HG02938 (cell line): Measurements from ENCODE around the gene TUBA4B.

Source experiments
- ATAC-seq: cut with Tn5 transposase; IDR thresholded peaks from one replicate; pipeline ENCODE4 v1.9.1; 2021; ENCODE audit warnings: mild to moderate bottlenecking, moderate library complexity; ENCODE audit not compliant: unreplicated experiment

Gene TUBA4B

DNA sequence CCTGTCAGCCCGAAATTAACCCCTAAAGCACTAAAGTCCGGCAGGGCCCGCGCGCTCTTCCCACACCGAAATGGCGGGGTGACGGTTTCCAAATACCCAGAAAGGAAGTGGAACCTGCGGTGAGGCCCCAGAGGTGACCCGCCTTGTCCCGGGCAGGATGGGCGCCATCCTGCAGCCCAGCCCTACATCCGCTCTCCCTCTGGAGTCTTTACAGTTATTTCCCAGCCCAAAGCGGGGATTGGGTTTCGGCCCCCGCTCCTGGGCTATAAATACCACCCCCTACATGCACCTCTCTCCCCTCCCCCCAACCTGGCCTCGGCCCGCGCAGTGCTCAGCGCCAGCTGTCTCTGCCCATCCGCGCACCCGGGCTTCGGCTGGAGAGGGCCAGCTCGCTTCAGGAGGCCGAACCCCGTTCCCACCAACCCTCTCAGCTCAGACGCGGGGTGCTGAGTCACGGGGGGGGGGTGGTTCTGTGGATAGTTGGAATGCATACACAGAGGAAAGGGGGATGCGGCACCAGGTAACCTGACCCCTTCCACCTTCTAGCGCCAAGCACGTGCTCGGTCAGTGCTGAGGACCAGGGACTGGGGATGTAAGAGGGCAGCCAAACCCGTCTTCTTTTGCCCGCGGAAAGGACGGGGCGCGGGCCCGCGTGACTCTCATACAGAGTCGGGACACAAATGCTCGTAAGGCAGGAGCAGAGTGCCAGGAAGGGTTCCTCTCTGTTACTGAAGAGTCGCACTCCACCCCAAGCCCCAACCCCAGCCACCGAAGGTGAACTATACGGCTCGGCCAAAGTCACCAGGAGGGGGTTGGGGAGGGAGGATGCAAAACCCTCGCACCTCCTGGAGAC is at the start of gene TUBA4B:
Gene TUBA4B, plus strand, starts transcription at position 344 of the 853 bp plus-strand sequence. Its CDS starts 165 bp downstream, at position 509.
- ATAC-seq, result peak; percentile 12

DNA sequence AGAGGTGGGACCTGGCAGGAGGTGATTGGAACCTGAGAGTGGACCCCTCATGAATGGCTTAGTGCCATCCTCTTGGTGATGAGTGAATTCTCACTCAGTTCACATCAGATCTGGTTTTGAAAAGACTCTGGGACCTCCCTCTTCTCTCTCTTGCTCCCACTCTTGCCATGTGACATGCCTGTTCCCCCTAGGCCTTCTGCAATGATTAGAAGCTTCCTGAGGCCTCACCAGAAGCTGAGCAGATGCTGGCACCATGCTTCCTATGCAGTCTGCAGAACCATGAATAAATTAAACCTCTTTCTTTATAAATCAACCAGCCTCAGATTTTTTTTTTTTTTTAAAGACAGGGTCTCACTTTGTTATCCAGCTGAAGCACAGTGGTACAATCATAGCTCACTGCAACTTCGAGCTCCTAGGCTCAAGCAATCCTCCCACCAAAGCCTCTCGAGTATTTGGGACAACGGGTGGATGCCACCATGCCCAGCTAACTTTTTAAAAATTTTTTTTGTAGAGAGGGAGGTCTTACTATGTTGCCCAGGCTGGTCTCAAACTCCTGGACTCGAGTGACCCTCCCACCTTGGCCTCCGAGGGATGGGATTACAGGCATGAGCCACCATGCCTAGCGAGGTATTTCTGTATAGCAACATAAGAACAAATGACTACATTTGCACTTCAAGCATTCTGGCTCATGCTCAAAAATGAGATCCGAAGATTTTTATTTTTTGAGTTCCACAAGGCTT is 48.4 kb upstream of the TUBA4B start:
- ATAC-seq, result no peak

DNA sequence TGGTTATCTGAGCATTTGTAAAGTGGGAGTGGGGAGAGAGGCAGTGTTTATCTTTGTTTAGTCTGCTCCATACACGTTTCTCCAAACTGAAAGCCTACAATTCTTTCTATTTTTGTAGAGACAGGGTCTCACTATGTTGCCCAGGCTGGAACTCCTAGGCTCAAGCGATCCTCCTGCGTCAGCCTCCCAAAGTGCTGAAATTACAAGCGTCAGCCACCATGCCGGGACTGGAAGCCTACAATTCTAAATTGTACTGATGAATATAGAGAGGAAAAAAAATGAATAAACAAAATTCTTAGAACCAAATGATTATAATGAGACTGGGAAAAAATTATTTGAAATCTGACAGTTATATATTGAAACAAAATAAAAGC is 47.9 kb upstream of the TUBA4B start:
- no peak for ATAC-seq

DNA sequence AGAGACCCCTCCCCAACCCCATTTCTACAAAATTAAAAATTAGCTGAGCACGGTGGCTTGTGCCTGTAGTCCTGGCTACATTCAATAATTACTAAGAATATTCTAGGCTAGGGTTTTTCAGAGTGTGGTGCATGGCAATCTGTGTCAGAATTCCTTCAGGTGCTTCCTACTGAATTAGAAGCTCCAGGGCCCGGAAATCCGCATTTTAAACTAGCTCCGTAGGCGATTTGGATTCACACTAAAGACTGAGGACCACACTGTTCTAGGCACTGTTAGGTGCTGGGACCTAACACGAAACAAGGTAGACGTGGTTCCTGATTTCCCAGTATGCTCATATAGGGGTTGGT is 47.1 kb upstream of the TUBA4B start:
- no peak for ATAC-seq

DNA sequence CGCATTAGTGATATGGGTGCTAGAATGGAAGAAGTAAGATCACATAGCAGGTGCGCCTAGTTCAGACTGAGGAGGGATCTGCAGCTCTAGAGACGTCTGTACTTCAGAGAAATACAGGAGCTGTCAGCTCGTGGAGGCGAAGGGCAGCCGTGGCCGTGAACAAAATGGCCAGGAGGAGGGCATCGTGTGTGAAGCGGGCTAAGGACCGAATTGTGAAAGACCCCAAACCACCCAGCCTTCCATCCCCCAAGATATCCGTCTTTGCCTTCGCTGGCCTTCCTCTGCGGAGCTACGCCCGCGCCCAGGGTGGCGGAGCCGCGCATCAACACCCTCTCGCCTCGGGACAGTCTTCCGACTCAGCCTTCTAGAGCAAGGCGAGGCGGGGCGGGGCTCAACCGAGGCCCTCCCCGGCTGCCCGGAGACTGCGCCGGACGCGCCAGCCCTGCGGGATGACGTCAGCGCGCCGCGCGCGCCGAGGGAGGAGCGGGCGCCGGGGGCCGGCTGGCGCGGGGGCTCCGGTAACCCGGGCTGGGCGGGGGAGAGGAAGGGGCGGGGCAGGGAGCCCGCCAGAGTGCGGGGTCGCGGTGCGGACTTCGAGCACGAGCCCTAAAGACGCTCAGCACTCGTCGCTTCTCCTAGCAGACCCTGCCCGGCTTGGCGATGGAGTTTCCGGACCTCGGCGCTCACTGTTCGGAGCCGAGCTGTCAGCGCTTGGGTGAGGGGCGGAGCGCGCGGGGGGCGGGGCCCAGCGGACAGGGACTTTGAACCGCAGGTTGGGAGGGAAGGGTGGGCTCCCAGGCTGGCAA is 46.5 kb upstream of the TUBA4B start, which contains the start of gene ZFAND2B:
Gene ZFAND2B, plus strand, starts transcription at position 455 of the 806 bp plus-strand sequence. Its CDS starts 206 bp downstream, at position 661.
- peak; percentile 94 for ATAC-seq

DNA sequence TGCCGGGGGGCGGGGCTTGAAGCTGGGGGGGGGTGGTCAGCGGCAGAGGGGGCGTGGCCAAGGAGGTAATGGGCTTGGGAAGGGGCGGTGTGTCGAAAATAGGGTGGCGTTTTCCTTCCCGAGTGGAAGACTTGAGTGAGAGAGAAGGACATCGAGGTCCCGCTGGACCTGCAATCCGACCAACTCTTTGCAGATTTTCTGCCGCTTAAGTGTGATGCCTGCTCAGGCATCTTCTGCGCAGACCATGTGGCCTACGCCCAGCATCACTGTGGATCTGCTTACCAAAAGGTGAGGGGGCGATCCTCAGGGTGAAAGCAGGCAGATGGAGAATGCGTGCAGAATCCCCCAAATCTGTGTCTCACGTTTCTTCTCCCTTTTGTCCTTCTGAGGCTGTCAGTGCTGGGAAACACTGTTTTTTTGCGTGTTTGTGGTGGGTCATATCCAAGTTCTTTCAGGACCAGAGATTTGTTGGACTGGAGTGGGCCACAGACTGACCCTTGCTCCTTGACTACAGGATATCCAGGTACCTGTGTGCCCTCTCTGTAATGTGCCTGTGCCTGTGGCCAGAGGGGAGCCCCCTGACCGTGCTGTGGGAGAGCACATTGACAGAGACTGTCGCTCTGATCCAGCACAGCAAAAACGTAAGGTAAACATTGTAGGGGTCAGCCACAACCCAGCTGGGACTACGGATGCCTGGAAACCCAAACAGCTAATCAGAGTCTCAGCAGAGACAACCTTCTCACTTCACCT is 45.7 kb upstream of the TUBA4B start:
- ATAC-seq, result no peak

DNA sequence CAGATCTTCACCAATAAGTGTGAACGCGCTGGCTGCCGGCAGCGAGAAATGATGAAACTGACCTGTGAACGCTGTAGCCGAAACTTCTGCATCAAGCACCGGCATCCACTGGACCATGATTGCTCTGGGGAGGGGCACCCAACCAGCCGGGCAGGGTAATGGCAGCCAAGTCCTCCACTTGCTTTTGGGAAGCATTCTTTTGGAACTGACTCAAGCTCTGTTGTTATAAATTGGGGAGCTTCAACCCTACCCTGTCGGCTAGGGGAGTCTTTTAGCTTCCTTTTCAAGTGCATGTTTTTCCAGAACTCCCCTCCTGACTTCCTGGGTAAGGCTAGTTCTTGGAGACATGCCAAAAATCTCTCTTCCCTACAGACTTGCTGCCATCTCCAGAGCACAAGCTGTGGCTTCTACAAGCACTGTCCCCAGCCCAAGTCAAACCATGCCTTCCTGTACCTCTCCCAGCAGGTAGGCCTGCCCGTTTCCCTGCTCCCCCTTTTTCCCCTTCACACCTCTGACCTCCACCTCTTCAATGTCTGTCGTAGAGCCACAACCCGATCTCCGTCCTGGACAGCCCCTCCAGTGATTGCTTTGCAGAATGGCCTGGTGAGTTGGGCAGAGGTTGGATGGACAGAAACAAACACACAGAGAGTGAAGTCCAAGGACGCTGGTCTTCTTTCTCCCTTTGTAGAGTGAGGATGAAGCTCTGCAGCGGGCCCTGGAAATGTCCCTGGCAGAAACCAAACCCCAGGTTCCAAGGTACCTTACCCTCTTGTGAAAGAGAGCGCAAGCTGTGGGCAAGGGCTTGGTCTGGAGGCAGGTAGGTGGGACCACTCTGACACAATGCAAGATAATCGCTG is 44.9 kb upstream of the TUBA4B start:
- ATAC-seq, result no peak

DNA sequence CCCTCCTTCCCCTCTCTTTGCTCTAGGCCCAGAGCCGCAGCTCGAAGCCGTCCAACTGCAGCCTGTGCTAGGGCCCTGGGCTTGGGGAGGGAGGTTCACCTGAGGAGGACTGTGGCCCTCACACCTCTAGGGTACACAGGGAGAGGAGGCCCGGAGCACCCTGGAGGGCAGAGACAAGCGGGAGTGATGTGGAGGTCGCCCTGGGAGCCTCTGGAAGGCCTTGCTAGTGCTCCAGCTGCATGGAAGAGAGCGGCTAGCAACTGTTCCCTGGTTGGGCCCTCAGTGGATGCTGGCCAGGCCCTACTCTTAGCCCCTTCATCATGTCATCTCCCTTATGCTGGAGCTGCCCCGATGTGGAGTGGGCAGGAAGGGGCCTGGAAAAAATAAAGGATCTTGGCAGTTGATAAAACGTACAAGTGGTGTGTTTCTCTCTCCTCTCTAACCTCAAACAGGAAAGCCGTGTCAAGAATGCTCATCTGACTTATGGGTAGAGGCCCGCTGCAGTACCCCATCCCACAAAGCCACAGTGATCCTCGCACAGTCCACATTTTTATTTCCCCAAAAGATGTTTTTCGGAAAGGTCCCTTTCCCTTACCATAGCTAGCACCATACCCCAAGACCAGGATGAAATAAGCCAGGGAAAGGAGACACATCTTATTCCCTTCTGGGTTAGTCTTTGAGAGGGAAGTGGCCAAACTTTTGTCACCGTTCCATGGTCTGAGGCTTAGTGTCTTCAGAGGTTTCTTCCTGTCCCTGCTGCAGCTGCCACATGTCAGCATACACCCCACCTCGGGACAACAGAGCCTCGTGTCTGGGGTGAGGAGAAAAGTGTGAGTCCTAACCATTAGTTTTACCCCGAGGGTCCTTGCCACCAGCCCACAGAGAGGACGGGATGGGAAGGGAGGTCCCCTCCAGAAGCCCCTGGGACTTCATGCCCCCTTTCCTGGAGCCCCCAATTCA is 43.5 kb upstream of the TUBA4B start:
- ATAC-seq, result no peak

DNA sequence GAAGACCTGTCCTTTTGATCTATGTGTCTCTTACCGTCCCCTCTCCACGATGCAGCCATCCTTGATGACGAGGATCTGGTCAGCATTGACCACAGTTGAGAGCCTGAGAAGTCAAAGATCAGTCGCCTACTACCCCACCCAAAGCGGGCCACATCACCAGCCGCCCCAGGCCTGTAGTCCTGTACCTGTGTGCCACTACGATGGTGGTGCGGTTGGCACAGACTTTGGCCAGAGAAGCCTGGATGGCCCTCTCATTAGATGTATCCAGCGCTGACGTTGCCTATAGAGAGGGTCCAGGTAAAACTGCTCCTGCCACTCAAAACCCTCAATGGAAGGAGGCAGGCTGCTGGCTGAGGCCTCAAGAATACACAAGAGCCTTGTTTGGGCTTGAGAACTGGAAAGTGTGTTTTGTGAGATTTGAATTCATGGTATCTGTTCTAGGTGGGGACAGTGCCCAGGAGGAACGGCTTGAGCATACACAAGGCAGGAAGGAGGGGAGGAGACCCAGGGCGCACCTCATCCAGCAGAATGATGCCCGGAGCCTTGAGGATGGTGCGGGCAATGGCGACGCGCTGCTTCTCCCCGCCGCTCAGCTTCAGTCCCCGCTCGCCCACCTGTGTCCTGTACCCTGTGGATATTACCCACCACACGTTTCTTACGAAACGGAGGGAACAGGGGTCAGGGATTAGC is 42.7 kb upstream of the TUBA4B start:
- no peak for ATAC-seq

DNA sequence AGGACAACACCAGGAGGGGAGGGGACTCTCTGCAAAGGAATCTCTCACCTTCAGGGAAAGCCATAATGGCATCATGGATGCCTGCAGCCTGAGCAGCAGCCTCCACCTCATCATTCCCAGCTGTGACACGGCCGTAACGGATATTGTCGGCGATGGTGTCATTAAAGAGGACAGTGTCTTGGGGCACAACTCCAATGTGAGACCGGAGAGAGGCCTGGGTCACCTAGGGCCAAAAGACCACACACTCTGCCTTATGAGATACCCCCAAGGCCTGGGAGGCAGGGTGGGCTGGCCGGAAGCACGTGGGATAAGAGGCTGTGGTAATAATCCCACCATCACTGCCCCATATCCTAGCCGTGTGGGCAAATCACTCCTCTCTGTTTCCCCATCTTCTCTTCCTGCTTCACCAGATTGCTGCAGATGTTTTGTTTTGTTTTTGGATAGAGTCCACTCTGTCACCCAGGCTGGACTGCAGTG is 42.1 kb upstream of the TUBA4B start:
- ATAC-seq, result no peak

DNA sequence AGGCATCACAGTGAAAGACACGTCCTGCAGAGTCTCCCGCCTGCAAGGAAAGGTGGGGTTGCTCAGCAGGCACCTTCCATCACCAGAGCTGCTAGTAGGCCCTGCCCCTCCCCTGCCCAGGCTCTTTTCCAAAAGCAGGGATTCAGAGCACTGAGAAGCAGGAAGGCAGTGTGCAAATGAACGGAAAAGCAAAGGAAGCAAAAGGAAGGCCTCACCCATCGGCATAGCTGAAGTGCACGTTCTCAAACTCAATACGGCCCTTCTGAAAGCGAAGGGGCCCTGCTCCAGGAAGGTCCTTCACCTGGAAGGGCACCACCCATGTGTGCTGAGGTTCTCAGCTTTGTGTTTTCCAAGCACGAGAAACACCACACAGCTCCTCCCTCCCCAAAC is 40.0 kb upstream of the TUBA4B start:
- no peak for ATAC-seq

DNA sequence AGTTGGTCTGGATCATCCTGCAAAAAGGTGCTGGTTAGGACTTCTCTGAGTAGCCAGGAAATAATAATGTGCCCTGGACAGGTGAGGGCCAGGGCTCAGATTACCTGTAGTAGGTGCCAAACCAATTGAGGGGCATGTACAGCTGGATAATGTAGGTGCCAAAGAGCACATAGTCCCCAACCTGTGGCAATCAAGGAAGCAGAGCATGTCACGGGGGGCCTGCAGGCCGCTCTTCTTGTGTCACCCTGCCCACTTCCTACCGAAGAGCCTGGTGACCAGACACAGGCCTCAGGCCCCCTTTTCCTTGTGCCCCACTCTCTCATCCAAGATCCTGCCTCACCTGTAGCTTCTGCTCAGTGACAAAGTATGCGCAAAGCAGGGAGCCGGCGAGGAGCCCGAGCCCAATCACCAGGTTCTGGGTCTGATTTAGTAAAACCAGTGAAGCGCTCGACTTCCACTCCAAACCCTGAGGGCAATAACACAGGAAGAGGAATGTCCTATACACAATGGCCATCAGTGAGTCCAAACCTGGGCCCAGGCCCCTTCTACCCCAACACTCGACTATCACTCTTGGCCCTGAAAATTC is 39.5 kb upstream of the TUBA4B start:
- no peak for ATAC-seq

DNA sequence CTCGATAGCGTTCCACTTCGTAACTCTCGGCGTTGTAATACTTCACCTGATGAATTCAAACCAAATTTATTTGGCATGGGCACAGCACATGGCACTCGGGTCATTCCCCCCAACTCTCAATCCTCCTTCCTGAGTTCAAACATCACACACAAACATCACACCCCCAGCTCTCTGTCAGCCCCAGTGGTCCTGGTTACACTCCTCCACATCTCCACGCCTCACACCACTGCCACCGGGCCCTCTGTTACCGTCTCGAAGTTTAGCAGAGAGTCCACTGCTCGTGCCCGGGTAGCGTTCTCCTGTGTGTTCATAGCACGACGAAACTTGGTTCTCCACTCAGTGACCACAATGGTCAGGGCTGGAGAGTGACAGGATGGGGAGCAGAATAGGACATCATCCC is 38.9 kb upstream of the TUBA4B start:
- ATAC-seq, result no peak

DNA sequence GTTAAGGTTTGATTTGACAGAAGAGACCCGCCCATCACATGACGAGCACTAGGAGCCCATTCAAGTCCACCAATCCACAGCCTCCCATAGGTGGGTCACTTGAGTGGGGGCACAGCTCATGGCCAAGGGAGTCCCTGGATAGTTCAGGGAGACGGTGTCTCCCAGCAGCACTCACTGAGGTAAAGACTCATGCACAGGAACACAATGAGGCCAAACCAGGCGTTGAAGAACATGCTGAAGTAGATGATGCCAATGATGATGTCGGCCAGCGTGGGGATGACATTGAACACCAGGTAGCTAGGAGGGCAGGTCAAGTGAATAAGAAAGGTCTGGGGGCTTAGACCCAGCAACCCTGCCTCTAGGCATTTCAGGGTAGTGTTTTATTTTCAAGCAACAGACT is 38.3 kb upstream of the TUBA4B start:
- ATAC-seq, result no peak

DNA sequence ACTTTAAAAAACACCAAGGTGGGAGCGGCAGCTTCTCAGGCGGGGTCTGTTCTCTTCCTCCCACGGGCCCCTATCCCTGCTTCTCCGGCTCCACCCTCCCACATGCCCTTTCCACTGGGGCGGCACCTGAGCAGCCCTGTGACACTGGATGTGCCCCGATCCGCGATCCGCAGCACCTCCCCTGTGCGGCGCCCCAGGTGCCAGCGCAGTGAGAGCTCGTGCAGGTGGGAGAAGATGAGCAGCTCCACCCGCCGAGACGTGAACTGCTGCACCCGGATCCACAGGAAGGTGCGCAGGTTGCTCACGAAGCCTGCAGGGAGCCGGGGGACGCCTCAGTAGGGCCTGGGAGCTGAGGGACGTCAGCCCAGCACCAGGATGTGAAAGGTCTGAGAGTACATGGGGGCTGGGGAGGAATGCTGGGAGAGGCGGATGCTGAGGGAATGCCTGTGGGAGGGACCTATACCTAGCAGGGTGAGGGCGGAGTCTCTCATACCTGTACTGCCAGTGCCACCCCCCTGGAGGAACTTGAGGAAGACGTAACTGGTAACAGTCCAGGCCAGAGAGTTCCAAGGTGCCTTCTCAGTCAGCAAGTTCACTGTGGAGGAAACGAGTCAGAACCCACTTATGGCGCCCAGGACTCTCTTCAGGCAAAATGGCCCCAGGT is 37.0 kb upstream of the TUBA4B start:
- ATAC-seq, result no peak

DNA sequence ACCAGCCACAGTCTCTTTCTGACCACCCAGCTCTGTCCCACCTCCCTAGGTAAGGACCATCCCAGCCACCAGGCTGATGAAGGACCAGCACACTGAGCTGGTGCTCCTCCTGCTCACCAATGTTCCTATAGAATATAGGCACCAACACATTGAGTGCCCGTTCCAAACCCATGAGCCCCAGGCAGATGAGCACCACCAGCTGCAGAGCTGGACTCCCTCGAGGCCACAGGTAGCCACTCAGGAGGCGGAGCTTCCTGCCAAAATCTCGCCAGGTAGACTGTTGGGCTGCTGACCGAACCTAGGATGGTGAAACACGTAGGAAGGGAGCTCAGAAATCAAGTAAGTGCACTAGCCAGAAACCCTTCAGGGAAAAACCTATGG is 36.5 kb upstream of the TUBA4B start:
- no peak for ATAC-seq

DNA sequence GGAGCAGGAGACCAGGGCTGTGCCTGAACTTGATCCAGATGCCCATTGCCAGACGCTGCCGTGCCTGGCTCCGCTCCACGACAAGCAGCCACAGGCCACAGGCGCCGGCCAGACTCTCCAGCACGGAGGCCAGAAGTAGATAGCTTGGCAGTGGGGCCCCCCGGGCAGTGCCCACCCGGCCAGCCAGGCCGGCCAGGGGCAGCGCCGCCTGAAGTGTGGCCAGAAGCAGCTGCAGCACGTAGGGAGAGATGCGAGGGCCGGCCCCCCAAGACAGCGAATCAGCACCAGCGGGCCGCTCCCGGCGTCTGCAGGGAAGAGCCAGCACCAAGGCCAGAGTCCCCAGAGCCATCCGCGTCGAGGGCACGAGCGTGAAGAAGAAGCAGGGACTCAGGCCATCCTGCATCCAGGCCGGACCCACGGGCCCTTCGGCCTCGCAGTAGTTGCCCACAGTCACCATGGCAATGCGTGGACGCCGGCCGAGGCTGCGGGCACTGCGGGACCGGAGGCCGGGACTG is 34.8 kb upstream of the TUBA4B start:
- ATAC-seq, result peak; percentile 25
